Adrenal gland (tissue), 12 donors: Measurements from ENCODE around the gene EOLA1. TPM values are rescaled to one million over a fixed set of nuclear protein-coding genes. Genes with fewer than 3 reads are reported as not detected.
"Not testable (repeated sequence)": the region's sequence is repeated elsewhere in the genome, so short reads cannot be mapped to it uniquely, and the experiment has no call there.

ENCODE experiments used
- DNase-seq, 7 donors: peaks; one replicate each; pipeline ENCODE4 v3.0.0-alpha.2; 2019 to 2020
- H3K27ac ChIP-seq, 5 donors: fragments of 200-600 bp; sonication (generic) in 4 of 5; 1 replicate in 3 of 5; 2 replicates in 2 of 5; pipeline versions ENCODE4 v1.5.1 to v1.8.0; 2016 to 2020; ENCODE audit warnings: mild to moderate bottlenecking in 1 of 5
- H3K27me3 ChIP-seq: fragments of 200-600 bp; 2 replicates; pipeline ENCODE4 v1.8.0; 2021
- H3K36me3 ChIP-seq, 2 donors: fragments of 200-600 bp; replicated peaks in 1 of 2; 1 replicate in 1 of 2; 2 replicates in 1 of 2; pipeline versions ENCODE4 v1.5.1 to v1.8.0; 2018 to 2022
- H3K4me1 ChIP-seq, 2 donors: fragments of 200-600 bp; replicated peaks in 1 of 2; 1 replicate in 1 of 2; 2 replicates in 1 of 2; pipeline versions ENCODE4 v1.5.1 to v1.8.0; 2018 to 2021
- H3K4me3 ChIP-seq, 4 donors: fragments of 200-600 bp; sonication (generic) in 3 of 4; one replicate each; pipeline ENCODE4 v1.5.1; 2016 to 2018
- H3K9me3 ChIP-seq, 3 donors: fragments of 200-600 bp; sonication (generic) in 1 of 3; replicated peaks in 1 of 3; 1 replicate in 2 of 3; 2 replicates in 1 of 3; pipeline versions ENCODE4 v1.5.1 to v1.8.0; 2016 to 2021
- POLR2A ChIP-seq, 2 donors: fragments of 450-650 bp; IDR thresholded peaks; one replicate each; pipeline ENCODE4 v1.6.1; 2017; ENCODE audit warnings: antibody characterized with exemption in 2 of 2, mild to moderate bottlenecking in 2 of 2, moderate library complexity in 1 of 2
- WGBS, 4 donors: extraction: QIAGEN DNeasy Blood & Tissue Kit in 2 of 4; methylation state at CpG; one replicate each; pipeline versions ENCODE4 v1.1.5 to v1.1.7; 2013 to 2017; 5-methylcytosine and 5-hydroxymethylcytosine counted together
- intact Hi-C, 2 donors: fragments of 100-400 bp; cut with DNase I; formaldehyde crosslinking; loops; one replicate each; pipeline versions ENCODE4 v1.14.1 to v1.15.0; 2022 to 2023
- polyA plus RNA-seq, 3 donors: library from polyadenylated mRNA; stranded (reverse); fragments of 200-250 nt in 2 of 3; fragments of 350-450 nt in 1 of 3; fragmentation: Illumina TruSeq in 1 of 3; extraction: RNeasy Lipid Tissue Mini Kit (QIAGEN cat#74804) in 1 of 3; gene quantifications; one replicate each; pipeline ENCODE4 v1.2.3, GENCODE V29; 2013 to 2014
- total RNA-seq, 9 donors: library from RNA; depleted of rRNA in 4 of 9; stranded (reverse); fragments of >200 nt in 4 of 9; fragments of 120-200 nt in 1 of 9; fragmentation: NEBNext Ultra II Directional in 1 of 9; extraction: Animal tissue kit (Norgen Biotek cat#: 25700) in 1 of 9; gene quantifications; one replicate each; pipeline versions ENCODE4 v1.1.0 to v1.2.4, GENCODE V29; 2013 to 2023
- TF ChIP-seq, protein P1 (sequence below), 6 experiments: fragments of 450-650 bp in 4 of 6; fragments of 200-600 bp in 2 of 6; sonication (generic) in 1 of 6; IDR thresholded peaks; 1 replicate in 5 of 6; 2 replicates in 1 of 6; pipeline versions ENCODE4 v1.5.1 to v1.8.0; 2016 to 2021; ENCODE audit warnings: antibody characterized with exemption in 6 of 6, mild to moderate bottlenecking in 2 of 6, moderate library complexity in 1 of 6
- donor health status: healthy with polysubstance abuse.
- donor health status: Bipolar disorder and iron deficiency.
- donor health status: DM: yes; HTN: yes; CAD: no.
- donor health status: DM: no; HTN: no; CAD: no.
- donor health status: DM: no; HTN: no; CAD: no.
- donor health status: DM: yes; HTN: yes; CAD: no.

The EOLA1 gene
- total and polyA plus RNA-seq, 12 donors, result 5.9 to 35.1 (median 22.6) TPM

- TF ChIP-seq POLR2A (IDR thresholded peaks at IDR 0.05), result no peak
- TF ChIP-seq, protein P1, sequence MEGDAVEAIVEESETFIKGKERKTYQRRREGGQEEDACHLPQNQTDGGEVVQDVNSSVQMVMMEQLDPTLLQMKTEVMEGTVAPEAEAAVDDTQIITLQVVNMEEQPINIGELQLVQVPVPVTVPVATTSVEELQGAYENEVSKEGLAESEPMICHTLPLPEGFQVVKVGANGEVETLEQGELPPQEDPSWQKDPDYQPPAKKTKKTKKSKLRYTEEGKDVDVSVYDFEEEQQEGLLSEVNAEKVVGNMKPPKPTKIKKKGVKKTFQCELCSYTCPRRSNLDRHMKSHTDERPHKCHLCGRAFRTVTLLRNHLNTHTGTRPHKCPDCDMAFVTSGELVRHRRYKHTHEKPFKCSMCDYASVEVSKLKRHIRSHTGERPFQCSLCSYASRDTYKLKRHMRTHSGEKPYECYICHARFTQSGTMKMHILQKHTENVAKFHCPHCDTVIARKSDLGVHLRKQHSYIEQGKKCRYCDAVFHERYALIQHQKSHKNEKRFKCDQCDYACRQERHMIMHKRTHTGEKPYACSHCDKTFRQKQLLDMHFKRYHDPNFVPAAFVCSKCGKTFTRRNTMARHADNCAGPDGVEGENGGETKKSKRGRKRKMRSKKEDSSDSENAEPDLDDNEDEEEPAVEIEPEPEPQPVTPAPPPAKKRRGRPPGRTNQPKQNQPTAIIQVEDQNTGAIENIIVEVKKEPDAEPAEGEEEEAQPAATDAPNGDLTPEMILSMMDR (IDR thresholded peaks at IDR 0.05), result no peak
- H3K27me3 ChIP-seq, result peaks cover 8% of the 10 kb centered on the region
- no peak overlapping the region for H3K4me3 ChIP-seq
- 45 to 74% (median 57%) methylated on average over 2 to 4 of the region's 4 CpGs for WGBS, 4 donors
- no peaks in the 10 kb centered on the region for H3K9me3 ChIP-seq
- no peaks in the 10 kb centered on the region for H3K4me1 ChIP-seq
- H3K27ac ChIP-seq, result no peak overlapping the region
- no peaks in the 10 kb centered on the region for H3K36me3 ChIP-seq
- intact Hi-C loops, result no loop called here
- DNase-seq, result no peak
These were observed 24.7 kb upstream of the EOLA1 start for GRCh38 chrX:149515954-149516602.

DNA sequence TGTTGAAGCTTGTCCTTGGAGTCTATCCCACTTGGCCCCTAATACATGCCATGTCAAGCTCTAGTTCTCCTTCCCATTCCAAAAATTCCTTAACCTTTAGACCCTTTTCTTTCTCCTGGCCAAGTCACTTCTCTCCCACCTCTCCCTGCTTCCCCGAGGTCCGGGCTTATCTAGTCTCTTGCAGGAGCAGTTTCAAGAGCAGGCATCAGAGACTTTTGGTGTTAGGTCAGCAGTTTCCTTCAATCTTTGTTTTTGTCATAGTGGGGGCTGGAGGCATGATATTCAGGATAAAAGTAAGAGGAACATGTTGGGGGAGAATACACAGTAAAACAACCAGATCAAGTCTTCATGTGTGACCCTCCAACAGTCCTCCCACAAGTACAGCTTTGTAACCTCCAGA lies 24.2 kb upstream of the EOLA1 start:
- DNase-seq, result no peak
- no peaks in the 10 kb centered on the region for H3K9me3 ChIP-seq
- H3K36me3 ChIP-seq, result no peaks in the 10 kb centered on the region
- H3K27me3 ChIP-seq, result peaks cover 8% of the 10 kb centered on the region
- intact Hi-C loops, result no loop called here
- no peak for TF ChIP-seq POLR2A (IDR thresholded peaks at IDR 0.05)
- TF ChIP-seq, protein P1 (IDR thresholded peaks at IDR 0.05), result no peak
- no peaks in the 10 kb centered on the region for H3K4me1 ChIP-seq
- no peak overlapping the region for H3K4me3 ChIP-seq
- WGBS, 4 donors, result 68 to 86% (median 73%) methylated on average over 2 of the region's 2 CpGs
- H3K27ac ChIP-seq, result no peak overlapping the region

DNA sequence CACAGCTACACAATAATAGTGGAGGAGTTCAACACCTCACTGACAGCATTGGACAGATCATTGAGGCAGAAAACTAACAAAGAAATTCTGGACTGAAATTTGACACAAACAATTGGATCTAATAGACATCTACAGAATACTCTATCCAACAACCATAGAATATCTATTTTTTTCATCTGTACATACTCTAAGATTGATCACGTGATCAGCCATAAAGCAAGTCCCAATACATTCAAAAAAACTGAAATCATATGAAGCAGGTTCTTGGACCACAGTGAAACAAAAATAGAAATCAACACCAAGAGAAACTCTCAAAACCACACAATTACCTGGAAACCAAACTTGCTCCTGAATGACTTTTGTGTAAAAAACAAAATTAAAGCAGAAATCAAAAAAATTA lies 23.5 kb upstream of the EOLA1 start:
- 64 to 94% (median 74%) methylated on average over 1 of the region's 1 CpG for WGBS, 4 donors
- TF ChIP-seq, protein P1 (IDR thresholded peaks at IDR 0.05), result no peak
- H3K4me1 ChIP-seq, result no peaks in the 10 kb centered on the region
- DNase-seq, result no peak
- peaks cover 8% of the 10 kb centered on the region for H3K27me3 ChIP-seq
- no peak overlapping the region for H3K27ac ChIP-seq
- intact Hi-C loops, result no loop called here
- no peaks in the 10 kb centered on the region for H3K9me3 ChIP-seq
- H3K4me3 ChIP-seq, result no peak overlapping the region
- H3K36me3 ChIP-seq, result no peaks in the 10 kb centered on the region

GRCh38 chrX:149518236-149518635 lies 22.6 kb upstream of the EOLA1 start:
- no peak for DNase-seq
- intact Hi-C loops, result no loop called here
- Histone ChIP-seq H3K4me1 (no peaks in the 10 kb centered on the region), H3K27me3 (peaks cover 2% of the 10 kb centered on the region), H3K9me3 (no peaks in the 10 kb centered on the region), H3K27ac (no peak overlapping the region), H3K36me3 (no peaks in the 10 kb centered on the region), H3K4me3 (no peak overlapping the region)
- TF ChIP-seq, protein P1 (IDR thresholded peaks at IDR 0.05), result no peak
- TF ChIP-seq POLR2A (IDR thresholded peaks at IDR 0.05), result no peak
- WGBS, 4 donors, result 60 to 86% (median 65%) methylated on average over 7 of the region's 7 CpGs

DNA sequence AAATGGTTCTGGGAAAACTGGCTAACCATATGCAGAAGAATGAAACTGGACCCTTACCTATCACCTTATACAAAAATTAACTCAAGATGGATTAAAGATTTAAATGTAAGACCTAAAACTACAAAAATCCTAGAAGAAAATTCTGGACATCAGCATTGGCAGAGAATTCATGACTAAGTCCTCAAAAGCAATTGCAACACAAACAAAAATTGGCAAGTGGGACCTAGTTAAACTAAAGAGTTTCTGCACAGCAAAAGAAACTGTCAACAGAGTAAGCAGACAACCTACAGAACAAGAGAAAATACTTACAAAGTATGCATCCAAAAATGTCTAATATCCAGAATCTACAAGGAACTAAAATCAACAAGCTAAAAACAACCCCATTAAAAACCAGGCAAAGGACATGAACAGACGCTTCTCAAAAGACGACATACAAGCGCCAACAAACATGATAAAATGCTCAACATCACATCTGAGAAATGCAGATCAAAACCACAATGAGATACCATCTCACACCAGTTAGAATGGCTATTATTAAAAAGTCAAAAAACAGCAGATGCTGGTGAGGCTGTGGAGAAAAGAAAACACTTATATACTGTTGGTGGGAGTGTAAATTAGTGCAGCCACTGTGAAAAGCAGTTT lies 20.1 kb upstream of the EOLA1 start:
- DNase-seq, H3K27ac ChIP-seq, H3K4me1 ChIP-seq, H3K27me3 ChIP-seq, H3K4me3 ChIP-seq, intact Hi-C loops, H3K9me3 ChIP-seq, H3K36me3 ChIP-seq: not testable (repeated sequence)
- WGBS, 4 donors, result 54 to 78% (median 64%) methylated on average over 3 of the region's 3 CpGs
